A549 treated with AZD9567 at 1 μM for 4 hours (cell line): ENCODE results near the gene CNBP. TPM values are rescaled to one million over a fixed set of nuclear protein-coding genes. Genes with fewer than 3 reads are reported as not detected.

Experiments used
- total RNA-seq: library from RNA; stranded (reverse); fragments of 200-300 nt; extraction: Qiagen RNA extraction; gene quantifications from 5 replicates; pipeline ENCODE4 v1.2.3, GENCODE V29; 2022; ENCODE audit not compliant: insufficient read depth

Gene CNBP
- 331 to 402 TPM (median 336 TPM) in 5 replicates for total RNA-seq

GRCh38 chr3:129183569-129184395, at the start of gene CNBP:
Gene CNBP (minus strand): TSS chr3:129183896. CDS start chr3:129171757, 12,139 bp downstream.

GRCh38 chr3:129160891-129161859, 22.5 kb downstream of the CNBP start, which contains the start of gene ISY1:
Gene ISY1 (minus strand): TSS chr3:129161063. CDS start chr3:129160975, 88 bp downstream.

DNA sequence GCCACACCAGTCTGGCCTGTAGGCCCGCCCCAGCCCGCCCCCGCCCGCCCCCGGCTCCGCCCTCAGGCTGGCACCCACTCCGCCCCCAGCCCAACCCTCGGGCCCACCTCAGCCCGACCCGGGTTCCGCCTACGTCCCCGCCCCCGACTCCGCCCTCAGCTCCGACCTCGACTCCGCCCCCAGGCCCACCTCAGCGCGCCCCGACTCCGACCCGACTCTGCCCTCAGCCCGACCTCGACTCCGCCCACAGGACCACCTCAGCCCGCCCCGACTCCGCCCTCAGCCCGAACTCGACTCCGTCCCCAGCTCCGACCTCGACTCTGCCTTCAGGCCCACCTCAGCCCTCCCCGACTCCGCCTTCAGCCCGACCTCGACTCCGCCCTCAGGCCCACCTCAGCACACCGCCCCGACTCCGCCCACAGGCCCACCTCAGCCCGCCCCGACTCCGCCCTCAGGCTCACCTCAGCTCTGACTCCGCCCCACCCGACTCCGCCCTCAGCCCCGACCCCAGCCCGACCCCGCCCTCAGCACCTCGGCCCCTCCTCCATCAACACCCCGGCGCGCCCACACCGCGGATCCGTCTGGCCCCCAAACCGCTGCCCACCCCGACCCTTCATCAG, 61.8 kb downstream of the CNBP start, which contains the start of gene RAB43:
TSS of gene RAB43 (minus strand) at position 13 of the 620 bp plus-strand sequence. CDS start 315 bp downstream, outside the sequence.

Other genes with a start within 250 kb of the CNBP start
- gene CFAP92, start 189.8 kb downstream of the CNBP start, total RNA-seq = 0.09 TPM in 1 of 5 replicates, not detected in the others
- gene EFCC1, start 182.6 kb downstream of the CNBP start, total RNA-seq = 0.02 to 0.05 TPM in 2 of 5 replicates, not detected in the others
- gene GP9, start 123.1 kb downstream of the CNBP start, total RNA-seq = not detected in 5 replicates
- 0.86 to 5.6 TPM (median 4.9 TPM) in 5 replicates for gene RAB43, start 62.1 kb downstream of the CNBP start, total RNA-seq
- gene ISY1, start 22.8 kb downstream of the CNBP start, total RNA-seq = 13.3 to 23.7 TPM (median 20.1 TPM) in 5 replicates
- gene COPG1, start 65.7 kb upstream of the CNBP start, total RNA-seq = 64.3 to 81.7 TPM (median 78.5 TPM) in 5 replicates
- 37.3 to 44.4 TPM (median 42.1 TPM) in 5 replicates for gene HMCES, start 95.0 kb upstream of the CNBP start, total RNA-seq
- gene EFCAB12, start 244.7 kb upstream of the CNBP start, total RNA-seq = 0.44 to 0.79 TPM (median 0.62 TPM) in 4 of 5 replicates, not detected in the other